ENCODE data around the gene RGL2. TPM values are rescaled to one million over a fixed set of nuclear protein-coding genes. Genes with fewer than 3 reads are reported as not detected.
A peak's percentile ranks its signal among the peaks of the same experiment; 100 is the strongest.

The RGL2 gene
- total and polyA plus RNA-seq, 5 donors: 40.6 to 56.3 (median 54.2) TPM

- no peak overlapping the region for H3K27ac ChIP-seq (ENCODE audit: low read length)
- H3K9me3 ChIP-seq (ENCODE audit: control insufficient read depth, low read length): no peaks in the 10 kb centered on the region
- no peaks in the 10 kb centered on the region for H3K4me1 ChIP-seq (ENCODE audit: control insufficient read depth, insufficient read depth, low read length)
- no peaks in the 10 kb centered on the region for H3K27me3 ChIP-seq (ENCODE audit: control insufficient read depth, insufficient read depth)
- WGBS: 87% methylated on average over 16 of the region's 16 CpGs
- intact Hi-C loops (cut with DNase I): no loop called here
- ATAC-seq (no peak), DNase-seq (peak in 1 of 3 donors; percentile 59)
- H3K4me3 ChIP-seq (ENCODE audit: low read length): no peak overlapping the region
These were observed 5.5 kb upstream of the RGL2 start for GRCh38 chr6:33304216-33304615.

GRCh38 chr6:33301877-33302276, 3.1 kb upstream of the RGL2 start:
- WGBS: 93% methylated on average over 3 of the region's 3 CpGs
- ATAC-seq: no peak
- Histone ChIP-seq H3K4me3 (ENCODE audit: low read length) (no peak overlapping the region), H3K4me1 (ENCODE audit: control insufficient read depth, insufficient read depth, low read length) (no peaks in the 10 kb centered on the region), H3K9me3 (ENCODE audit: control insufficient read depth, low read length) (no peaks in the 10 kb centered on the region), H3K27me3 (ENCODE audit: control insufficient read depth, insufficient read depth) (no peaks in the 10 kb centered on the region), H3K27ac (ENCODE audit: low read length) (no peak overlapping the region)
- DNase-seq: no peak
- intact Hi-C loops (cut with DNase I): no loop called here

DNA sequence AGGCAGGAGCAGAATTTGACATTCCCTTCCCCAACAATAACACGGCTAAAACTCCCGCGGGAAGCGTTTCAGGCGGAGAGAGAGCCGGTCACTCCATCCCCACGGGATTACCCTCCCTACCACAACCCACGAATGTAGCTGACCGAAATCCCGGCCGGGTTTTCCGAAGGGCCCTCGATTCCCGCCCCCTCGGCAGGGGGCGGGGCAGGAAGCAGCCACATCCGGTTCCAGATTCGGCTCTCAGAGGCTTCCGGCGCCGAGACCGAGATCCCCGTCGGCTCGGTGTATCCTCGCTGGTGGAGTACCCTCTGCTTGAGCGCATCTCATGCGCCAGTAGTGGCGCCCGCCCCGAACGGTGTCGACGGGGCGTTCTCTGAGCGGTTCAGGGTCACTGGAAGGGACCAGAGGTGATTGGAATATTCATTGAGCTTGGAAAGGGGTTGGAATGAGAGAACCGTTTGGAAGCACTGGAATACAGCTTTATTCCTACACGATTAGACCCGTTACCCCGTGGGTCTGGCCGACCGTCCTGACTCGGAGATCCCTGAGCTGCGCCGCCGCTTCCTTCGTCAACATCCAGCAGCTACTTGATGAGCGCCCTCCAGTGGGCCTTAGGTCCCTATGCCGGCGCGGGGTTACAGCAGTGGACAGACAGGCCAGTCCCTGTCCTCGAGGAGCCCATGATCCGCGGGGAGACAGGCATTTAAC, 649 bp upstream of the RGL2 start:
- intact Hi-C loops (cut with DNase I): loop anchor here in 1 of 4 donors (2.0 kb wide), 1 partner anchor 15 kb away; the partner anchor contains the start of gene TAPBP
- Histone ChIP-seq H3K27ac (ENCODE audit: low read length) (peak overlapping the region; percentile 95), H3K9me3 (ENCODE audit: control insufficient read depth, low read length) (no peaks in the 10 kb centered on the region), H3K27me3 (ENCODE audit: control insufficient read depth, insufficient read depth) (no peaks in the 10 kb centered on the region), H3K4me3 (ENCODE audit: low read length) (peak overlapping the region; percentile 68), H3K4me1 (ENCODE audit: control insufficient read depth, insufficient read depth, low read length) (no peaks in the 10 kb centered on the region)
- DNase-seq (peak; percentile 93 to 96 (median 96)), ATAC-seq (peak; percentile 76 to 80)
- under 1% methylated on average over 54 of the region's 54 CpGs for WGBS

- Histone ChIP-seq H3K27ac (ENCODE audit: low read length) (peak overlapping the region; percentile 95), H3K9me3 (ENCODE audit: control insufficient read depth, low read length) (no peaks in the 10 kb centered on the region), H3K4me1 (ENCODE audit: control insufficient read depth, insufficient read depth, low read length) (no peaks in the 10 kb centered on the region), H3K27me3 (ENCODE audit: control insufficient read depth, insufficient read depth) (no peaks in the 10 kb centered on the region), H3K4me3 (ENCODE audit: low read length) (peak overlapping the region; percentile 68)
- DNase-seq: peak; percentile 79 to 86 (median 85)
- WGBS: 1% methylated on average over 42 of the region's 42 CpGs
- ATAC-seq: peak; percentile 59 to 62
- intact Hi-C loops (cut with DNase I): loop anchor here in 1 of 4 donors (2.0 kb wide), 1 partner anchor 17 kb away; the partner anchor contains the start of gene TAPBP
These were observed 578 bp downstream of the RGL2 start for GRCh38 chr6:33297956-33298772.

DNA sequence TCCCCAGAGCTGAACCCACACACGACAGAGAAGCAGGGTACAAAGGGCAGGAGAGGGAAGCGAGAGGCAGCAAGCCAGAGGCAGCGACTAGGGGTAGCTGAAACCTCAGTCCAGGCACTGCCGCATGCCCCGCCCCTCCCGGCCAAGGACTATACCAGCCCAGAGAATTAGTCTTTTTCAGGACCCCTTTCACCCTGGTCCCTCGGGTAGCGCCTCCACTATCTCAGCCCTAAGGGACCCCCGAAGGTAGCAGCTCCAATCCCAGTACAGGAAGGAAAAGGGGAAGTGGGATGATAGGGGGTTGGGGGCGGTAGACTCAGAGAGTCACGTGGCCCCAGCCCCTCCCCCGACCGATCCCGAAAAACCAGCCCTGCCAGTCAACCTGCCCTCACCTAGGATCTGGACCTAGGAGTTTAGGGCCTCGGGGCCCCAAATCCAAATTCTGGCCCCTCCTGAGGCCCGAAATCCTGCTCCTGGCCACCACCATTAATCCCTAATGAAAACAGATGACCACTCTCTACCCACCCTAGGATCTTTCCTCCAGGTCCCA, 1.3 kb downstream of the RGL2 start:
- DNase-seq (peak; percentile 44 to 76 (median 74)), ATAC-seq (peak; percentile 0 to 1)
- Histone ChIP-seq H3K27ac (ENCODE audit: low read length) (peak overlapping the region; percentile 62), H3K9me3 (ENCODE audit: control insufficient read depth, low read length) (no peaks in the 10 kb centered on the region), H3K4me3 (ENCODE audit: low read length) (peak overlapping the region; percentile 68), H3K27me3 (ENCODE audit: control insufficient read depth, insufficient read depth) (no peaks in the 10 kb centered on the region), H3K4me1 (ENCODE audit: control insufficient read depth, insufficient read depth, low read length) (no peaks in the 10 kb centered on the region)
- 13% methylated on average over 16 of the region's 16 CpGs for WGBS
- intact Hi-C loops (cut with DNase I): no loop called here

DNA sequence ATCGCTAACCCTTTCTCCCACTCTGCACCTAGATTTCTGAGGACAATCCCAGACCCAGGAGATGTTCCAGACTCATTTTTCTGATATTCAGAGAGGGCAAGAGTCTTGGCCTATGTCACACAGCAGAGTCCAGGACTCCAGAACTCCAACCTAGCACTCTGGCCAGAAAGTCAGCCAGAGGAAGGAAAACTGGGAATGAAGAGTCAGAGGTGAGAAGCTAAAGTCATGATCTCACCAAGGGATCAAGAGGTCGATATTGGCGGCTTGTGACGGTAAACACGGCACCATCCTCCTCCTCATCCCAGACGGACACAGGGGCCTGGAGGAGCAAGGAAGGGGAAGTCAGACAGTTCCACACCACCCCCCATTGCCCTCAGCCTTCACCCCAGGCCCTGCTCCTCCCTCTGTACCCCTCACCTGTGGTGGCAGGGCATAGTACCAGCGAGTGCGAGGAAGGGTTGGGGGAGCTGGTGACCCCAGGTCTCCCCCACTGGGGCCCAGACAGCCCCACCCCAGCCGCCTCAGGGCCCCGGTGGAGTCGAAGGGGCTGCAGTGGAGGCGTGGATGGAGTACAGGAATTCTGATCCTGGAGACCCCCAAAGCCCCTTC, 1.8 kb downstream of the RGL2 start:
- H3K4me1 ChIP-seq (ENCODE audit: control insufficient read depth, insufficient read depth, low read length): no peaks in the 10 kb centered on the region

DNA sequence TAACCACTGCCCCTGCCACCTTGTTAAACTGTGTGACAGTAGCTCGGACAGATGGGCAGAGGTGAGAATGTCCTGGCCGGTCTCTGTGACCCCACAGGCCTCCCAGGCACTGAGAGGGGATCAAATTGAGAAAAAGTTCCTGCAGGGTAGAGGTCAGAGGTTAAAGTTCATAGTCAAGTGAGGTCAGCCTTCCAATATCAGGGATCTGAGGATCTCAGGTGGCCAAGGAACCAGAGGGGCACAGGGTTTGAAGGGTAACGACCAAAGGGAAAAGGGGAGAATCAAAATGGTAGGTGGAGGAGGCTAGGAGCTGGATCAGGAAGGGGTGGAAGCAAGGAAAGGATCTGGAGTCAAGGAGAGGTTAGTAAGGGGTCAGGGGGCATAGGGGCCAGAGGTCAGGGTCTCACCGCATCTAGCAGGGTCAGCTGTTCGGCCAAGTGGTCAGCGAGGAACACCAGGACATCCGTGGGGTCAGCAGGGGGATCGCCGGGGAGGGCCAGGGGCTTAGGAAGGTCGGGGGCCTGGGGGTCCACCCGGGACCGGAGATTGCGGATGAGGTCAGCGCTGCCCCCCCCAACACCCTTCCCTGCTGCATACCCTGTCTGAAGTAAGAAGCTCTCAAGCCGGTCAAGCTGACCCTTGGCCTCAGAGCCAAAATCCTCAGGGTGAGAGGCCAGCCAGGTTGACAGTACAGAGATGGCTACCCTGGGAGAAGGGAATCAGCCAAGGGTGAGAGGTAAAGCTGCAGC, 2.9 kb downstream of the RGL2 start:
- Histone ChIP-seq H3K4me1 (ENCODE audit: control insufficient read depth, insufficient read depth, low read length) (no peaks in the 10 kb centered on the region), H3K4me3 (ENCODE audit: low read length) (no peak overlapping the region), H3K9me3 (ENCODE audit: control insufficient read depth, low read length) (no peaks in the 10 kb centered on the region), H3K27ac (ENCODE audit: low read length) (no peak overlapping the region), H3K27me3 (ENCODE audit: control insufficient read depth, insufficient read depth) (no peaks in the 10 kb centered on the region)
- intact Hi-C loops (cut with DNase I): no loop called here
- no peak for ATAC-seq
- DNase-seq: peak in 1 of 3 donors; percentile 66
- 82% methylated on average over 15 of the region's 15 CpGs for WGBS

More for the DNA sequence above, 1.8 kb downstream of the RGL2 start:
- Histone ChIP-seq H3K27ac (ENCODE audit: low read length) (peak overlapping the region; percentile 62), H3K9me3 (ENCODE audit: control insufficient read depth, low read length) (no peaks in the 10 kb centered on the region), H3K4me3 (ENCODE audit: low read length) (peak overlapping the region; percentile 68), H3K27me3 (ENCODE audit: control insufficient read depth, insufficient read depth) (no peaks in the 10 kb centered on the region)
- ATAC-seq (no peak), DNase-seq (peak in 1 of 3 donors; percentile 63)
- intact Hi-C loops (cut with DNase I): no loop called here
- WGBS: 66% methylated on average over 12 of the region's 12 CpGs

- DNase-seq (no peak), ATAC-seq (no peak)
- H3K27me3 ChIP-seq (ENCODE audit: control insufficient read depth, insufficient read depth): no peaks in the 10 kb centered on the region
- no peak overlapping the region for H3K27ac ChIP-seq (ENCODE audit: low read length)
- H3K9me3 ChIP-seq (ENCODE audit: control insufficient read depth, low read length): no peaks in the 10 kb centered on the region
- peaks cover 2% of the 10 kb centered on the region for H3K4me1 ChIP-seq (ENCODE audit: control insufficient read depth, insufficient read depth, low read length)
- intact Hi-C loops (cut with DNase I): no loop called here
- no peak overlapping the region for H3K4me3 ChIP-seq (ENCODE audit: low read length)
- WGBS: 58% methylated on average over 10 of the region's 10 CpGs
These were observed 4.5 kb downstream of the RGL2 start for GRCh38 chr6:33294086-33294823.

- Histone ChIP-seq H3K27me3 (ENCODE audit: control insufficient read depth, insufficient read depth) (no peaks in the 10 kb centered on the region), H3K9me3 (ENCODE audit: control insufficient read depth, low read length) (no peaks in the 10 kb centered on the region), H3K27ac (ENCODE audit: low read length) (no peak overlapping the region), H3K4me3 (ENCODE audit: low read length) (no peak overlapping the region), H3K4me1 (ENCODE audit: control insufficient read depth, insufficient read depth, low read length) (peaks cover 7% of the 10 kb centered on the region)
- intact Hi-C loops (cut with DNase I): no loop called here
- WGBS: 81% methylated on average over 16 of the region's 16 CpGs
- DNase-seq (no peak), ATAC-seq (no peak)
These were observed 5.6 kb downstream of the RGL2 start for GRCh38 chr6:33292996-33293682.

Data from right cardiac atrium (tissue), 5 donors.